ENCODE data around the gene ARL6IP6. TPM values are rescaled to one million over a fixed set of nuclear protein-coding genes. Genes with fewer than 3 reads are reported as not detected.

Gene ARL6IP6
- total RNA-seq, 1 experiment from 2014 or later = 32.8 TPM

DNA sequence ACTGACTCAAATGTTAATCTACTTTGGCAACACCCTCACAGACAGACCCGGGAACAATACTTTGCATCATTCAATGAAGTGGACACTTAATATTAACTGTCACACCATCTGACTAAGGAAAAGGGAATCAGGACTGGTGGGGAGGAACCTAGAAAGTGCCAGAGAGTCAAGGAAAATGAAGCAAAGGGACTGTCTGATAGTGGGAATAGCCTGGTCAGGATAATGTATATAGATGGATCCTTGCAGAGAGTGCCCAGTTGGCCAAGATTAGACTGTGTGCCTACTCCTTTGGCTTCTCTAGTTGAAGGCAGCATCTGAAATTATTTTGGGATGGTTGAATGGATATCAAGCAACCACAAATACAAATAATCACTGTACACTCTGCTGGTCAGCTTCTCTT lies 45.2 kb downstream of the ARL6IP6 start:
- Mint-ChIP-seq H3K4me3 (ENCODE audit: low read depth, unreplicated experiment) (no peak overlapping the region), H3K4me1 (ENCODE audit: low read depth, unreplicated experiment) (no peaks in the 10 kb centered on the region), H3K36me3 (ENCODE audit: insufficient read depth, unreplicated experiment) (no peaks in the 10 kb centered on the region), H3K27ac (ENCODE audit: unreplicated experiment) (no peak overlapping the region), H3K27me3 (ENCODE audit: unreplicated experiment) (no peaks in the 10 kb centered on the region), H3K9me3 (ENCODE audit: low read depth, unreplicated experiment) (no peaks in the 10 kb centered on the region)
- TF ChIP-seq, protein P1, sequence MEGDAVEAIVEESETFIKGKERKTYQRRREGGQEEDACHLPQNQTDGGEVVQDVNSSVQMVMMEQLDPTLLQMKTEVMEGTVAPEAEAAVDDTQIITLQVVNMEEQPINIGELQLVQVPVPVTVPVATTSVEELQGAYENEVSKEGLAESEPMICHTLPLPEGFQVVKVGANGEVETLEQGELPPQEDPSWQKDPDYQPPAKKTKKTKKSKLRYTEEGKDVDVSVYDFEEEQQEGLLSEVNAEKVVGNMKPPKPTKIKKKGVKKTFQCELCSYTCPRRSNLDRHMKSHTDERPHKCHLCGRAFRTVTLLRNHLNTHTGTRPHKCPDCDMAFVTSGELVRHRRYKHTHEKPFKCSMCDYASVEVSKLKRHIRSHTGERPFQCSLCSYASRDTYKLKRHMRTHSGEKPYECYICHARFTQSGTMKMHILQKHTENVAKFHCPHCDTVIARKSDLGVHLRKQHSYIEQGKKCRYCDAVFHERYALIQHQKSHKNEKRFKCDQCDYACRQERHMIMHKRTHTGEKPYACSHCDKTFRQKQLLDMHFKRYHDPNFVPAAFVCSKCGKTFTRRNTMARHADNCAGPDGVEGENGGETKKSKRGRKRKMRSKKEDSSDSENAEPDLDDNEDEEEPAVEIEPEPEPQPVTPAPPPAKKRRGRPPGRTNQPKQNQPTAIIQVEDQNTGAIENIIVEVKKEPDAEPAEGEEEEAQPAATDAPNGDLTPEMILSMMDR (IDR thresholded peaks at IDR 0.05; ENCODE audit: unreplicated experiment) = no peak
- no peak for DNase-seq
- intact Hi-C loops (cut with micrococcal nuclease; ENCODE audit: unreplicated experiment) = no loop called here
- no TSS peak for BruUV-seq (replicated peaks)
- CTCF ChIA-PET = no interaction called here

DNA sequence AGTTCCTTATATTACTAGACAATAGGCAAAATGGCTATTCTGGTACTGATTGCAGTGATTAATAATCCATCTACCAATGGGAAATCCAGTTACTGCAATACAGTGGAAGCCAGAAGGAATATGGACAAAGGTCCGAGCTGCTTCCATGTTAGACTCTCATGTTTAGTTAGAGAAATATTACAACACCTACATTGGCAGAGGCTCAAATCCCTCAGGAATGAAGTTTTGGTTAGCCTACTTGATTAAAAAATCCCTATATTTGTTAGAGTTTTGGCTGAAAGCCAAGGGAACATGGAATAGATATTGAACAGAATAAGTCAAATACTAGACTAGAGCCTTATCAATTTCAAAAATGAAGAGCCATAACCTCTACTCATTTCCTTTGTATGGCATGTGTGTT lies 48.5 kb downstream of the ARL6IP6 start:
- Mint-ChIP-seq H3K4me3 (ENCODE audit: low read depth, unreplicated experiment) (no peak overlapping the region), H3K4me1 (ENCODE audit: low read depth, unreplicated experiment) (no peaks in the 10 kb centered on the region), H3K27me3 (ENCODE audit: unreplicated experiment) (no peaks in the 10 kb centered on the region), H3K9me3 (ENCODE audit: low read depth, unreplicated experiment) (no peaks in the 10 kb centered on the region), H3K36me3 (ENCODE audit: insufficient read depth, unreplicated experiment) (no peaks in the 10 kb centered on the region), H3K27ac (ENCODE audit: unreplicated experiment) (no peak overlapping the region)
- no TSS peak for BruUV-seq (replicated peaks)
- no peak for DNase-seq
- CTCF ChIA-PET = no interaction called here
- intact Hi-C loops (cut with micrococcal nuclease; ENCODE audit: unreplicated experiment) = no loop called here
- TF ChIP-seq, protein P1 (IDR thresholded peaks at IDR 0.05; ENCODE audit: unreplicated experiment) = no peak

DNA sequence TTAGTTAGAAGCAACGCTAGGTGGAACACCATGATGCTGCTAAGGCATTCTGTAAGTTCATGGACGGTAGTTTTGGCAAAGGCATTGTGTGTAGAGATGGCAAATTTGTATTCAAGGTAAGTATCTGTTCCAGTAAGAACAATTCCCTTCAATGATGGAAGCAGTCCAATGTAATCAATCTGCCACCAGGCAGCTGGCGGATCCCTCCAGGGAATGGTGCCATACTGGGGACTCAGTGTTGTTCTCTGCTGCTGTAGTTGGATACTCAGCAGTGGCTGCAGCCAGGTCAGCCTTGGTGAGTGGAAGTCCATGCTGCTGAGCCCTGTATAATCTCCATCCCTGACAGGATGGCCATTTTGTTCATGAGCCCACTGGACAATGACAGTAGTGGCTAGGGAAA lies 62.8 kb downstream of the ARL6IP6 start:
- BruUV-seq (replicated peaks) = no TSS peak
- no peak overlapping the region for H3K4me3 Mint-ChIP-seq (ENCODE audit: low read depth, unreplicated experiment)
- no peak for DNase-seq
- intact Hi-C loops (cut with micrococcal nuclease; ENCODE audit: unreplicated experiment) = no loop called here
- no peaks in the 10 kb centered on the region for H3K36me3 Mint-ChIP-seq (ENCODE audit: insufficient read depth, unreplicated experiment)
- H3K9me3 Mint-ChIP-seq (ENCODE audit: low read depth, unreplicated experiment) = no peaks in the 10 kb centered on the region
- no peaks in the 10 kb centered on the region for H3K27me3 Mint-ChIP-seq (ENCODE audit: unreplicated experiment)
- no peaks in the 10 kb centered on the region for H3K4me1 Mint-ChIP-seq (ENCODE audit: low read depth, unreplicated experiment)
- H3K27ac Mint-ChIP-seq (ENCODE audit: unreplicated experiment) = no peak overlapping the region
- TF ChIP-seq, protein P1 (IDR thresholded peaks at IDR 0.05; ENCODE audit: unreplicated experiment) = no peak
- CTCF ChIA-PET = no interaction called here

GRCh38 chr2:152782171-152782570 lies 63.8 kb downstream of the ARL6IP6 start:
- Mint-ChIP-seq H3K36me3 (ENCODE audit: insufficient read depth, unreplicated experiment) (no peaks in the 10 kb centered on the region), H3K9me3 (ENCODE audit: low read depth, unreplicated experiment) (no peaks in the 10 kb centered on the region), H3K4me1 (ENCODE audit: low read depth, unreplicated experiment) (no peaks in the 10 kb centered on the region), H3K27me3 (ENCODE audit: unreplicated experiment) (no peaks in the 10 kb centered on the region), H3K27ac (ENCODE audit: unreplicated experiment) (no peak overlapping the region), H3K4me3 (ENCODE audit: low read depth, unreplicated experiment) (no peak overlapping the region)
- DNase-seq = no peak
- intact Hi-C loops (cut with micrococcal nuclease; ENCODE audit: unreplicated experiment) = no loop called here
- no TSS peak for BruUV-seq (replicated peaks)
- CTCF ChIA-PET = no interaction called here
- TF ChIP-seq, protein P1 (IDR thresholded peaks at IDR 0.05; ENCODE audit: unreplicated experiment) = no peak

Data from Calu3 (cell line).